ENCODE data around the gene SFXN5. TPM values are rescaled to one million over a fixed set of nuclear protein-coding genes. Genes with fewer than 3 reads are reported as not detected.
"Not testable (repeated sequence)": the region's sequence is repeated elsewhere in the genome, so short reads cannot be mapped to it uniquely, and the experiment has no call there.

The SFXN5 gene
- total RNA-seq, 1 donor from 2014 or later, result 9.3 TPM

DNA sequence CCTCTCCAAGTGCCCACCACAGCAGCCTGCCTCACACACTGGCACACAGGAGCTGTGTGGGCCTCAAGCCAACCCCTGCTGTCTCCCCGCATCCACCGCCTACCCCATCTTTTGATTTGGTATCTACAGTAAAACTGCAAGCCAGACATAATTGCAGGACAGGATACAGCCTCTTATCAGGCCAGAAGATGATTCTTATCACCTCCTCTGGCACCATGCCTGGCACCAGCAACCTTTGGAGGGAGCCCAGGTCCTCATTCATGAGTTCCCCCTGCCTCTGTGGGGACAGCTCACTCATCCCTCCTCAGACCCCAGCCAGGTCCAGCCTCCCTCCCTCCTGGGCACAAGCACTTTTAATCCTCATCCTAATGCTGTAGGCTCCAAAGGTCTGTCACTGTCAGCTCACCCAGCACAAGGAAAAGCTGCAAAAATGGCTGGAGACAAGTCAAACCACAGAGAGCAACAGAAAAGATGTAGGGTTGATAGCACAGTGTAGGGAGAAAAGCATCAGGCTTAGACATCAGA is 31.6 kb upstream of the SFXN5 start:
- no peaks in the 10 kb centered on the region for H3K36me3 ChIP-seq
- no peak overlapping the region for H3K4me3 ChIP-seq
- H3K27ac ChIP-seq, result no peak overlapping the region
- peaks cover 0 to 16% of the 10 kb centered on the region in 2 donors for H3K4me1 ChIP-seq
- TF ChIP-seq, protein P1, sequence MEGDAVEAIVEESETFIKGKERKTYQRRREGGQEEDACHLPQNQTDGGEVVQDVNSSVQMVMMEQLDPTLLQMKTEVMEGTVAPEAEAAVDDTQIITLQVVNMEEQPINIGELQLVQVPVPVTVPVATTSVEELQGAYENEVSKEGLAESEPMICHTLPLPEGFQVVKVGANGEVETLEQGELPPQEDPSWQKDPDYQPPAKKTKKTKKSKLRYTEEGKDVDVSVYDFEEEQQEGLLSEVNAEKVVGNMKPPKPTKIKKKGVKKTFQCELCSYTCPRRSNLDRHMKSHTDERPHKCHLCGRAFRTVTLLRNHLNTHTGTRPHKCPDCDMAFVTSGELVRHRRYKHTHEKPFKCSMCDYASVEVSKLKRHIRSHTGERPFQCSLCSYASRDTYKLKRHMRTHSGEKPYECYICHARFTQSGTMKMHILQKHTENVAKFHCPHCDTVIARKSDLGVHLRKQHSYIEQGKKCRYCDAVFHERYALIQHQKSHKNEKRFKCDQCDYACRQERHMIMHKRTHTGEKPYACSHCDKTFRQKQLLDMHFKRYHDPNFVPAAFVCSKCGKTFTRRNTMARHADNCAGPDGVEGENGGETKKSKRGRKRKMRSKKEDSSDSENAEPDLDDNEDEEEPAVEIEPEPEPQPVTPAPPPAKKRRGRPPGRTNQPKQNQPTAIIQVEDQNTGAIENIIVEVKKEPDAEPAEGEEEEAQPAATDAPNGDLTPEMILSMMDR (IDR thresholded peaks at IDR 0.05), result no peak
- no peaks in the 10 kb centered on the region for H3K9me3 ChIP-seq
- DNase-seq (ENCODE audit: low spot score in 2 of 2), result no peak
- intact Hi-C loops (cut with DNase I), result no loop called here
- H3K27me3 ChIP-seq, result no peaks in the 10 kb centered on the region

DNA sequence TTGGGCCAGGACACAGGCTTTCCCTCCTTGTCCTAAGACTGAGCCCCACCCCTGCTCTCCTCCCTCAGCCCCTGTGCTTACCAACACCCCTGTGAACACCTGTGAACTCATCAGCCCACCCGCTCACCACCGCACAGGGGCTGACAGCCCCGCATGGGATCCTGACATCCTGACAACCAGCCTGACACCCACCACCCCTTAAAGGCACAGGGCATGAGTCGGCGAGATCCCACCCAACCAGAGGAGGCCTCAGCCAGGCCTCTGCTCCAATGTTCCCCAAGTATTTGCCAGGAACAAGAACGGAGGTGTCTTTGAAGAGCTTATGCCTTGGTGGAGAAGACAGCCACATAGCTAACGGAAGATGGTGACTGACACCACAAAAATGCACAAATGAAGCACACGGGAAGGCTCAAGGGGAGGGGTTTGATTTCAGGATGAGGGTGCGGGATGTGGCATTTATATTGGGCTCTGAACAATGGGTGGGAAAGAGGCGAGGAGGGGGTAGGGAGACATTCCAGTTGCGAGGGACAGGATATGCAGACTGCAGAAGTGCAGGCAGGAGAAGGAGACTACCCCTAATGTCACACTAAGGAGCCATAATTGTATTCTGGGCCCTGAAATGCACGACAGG is 30.2 kb upstream of the SFXN5 start:
- Histone ChIP-seq H3K9me3 (no peaks in the 10 kb centered on the region), H3K36me3 (no peaks in the 10 kb centered on the region), H3K27ac (no peak overlapping the region), H3K4me3 (no peak overlapping the region), H3K4me1 (peaks cover 0 to 8% of the 10 kb centered on the region in 2 donors), H3K27me3 (no peaks in the 10 kb centered on the region)
- intact Hi-C loops (cut with DNase I), result no loop called here
- TF ChIP-seq, protein P1 (IDR thresholded peaks at IDR 0.05), result no peak
- DNase-seq (ENCODE audit: low spot score in 2 of 2), result no peak

DNA sequence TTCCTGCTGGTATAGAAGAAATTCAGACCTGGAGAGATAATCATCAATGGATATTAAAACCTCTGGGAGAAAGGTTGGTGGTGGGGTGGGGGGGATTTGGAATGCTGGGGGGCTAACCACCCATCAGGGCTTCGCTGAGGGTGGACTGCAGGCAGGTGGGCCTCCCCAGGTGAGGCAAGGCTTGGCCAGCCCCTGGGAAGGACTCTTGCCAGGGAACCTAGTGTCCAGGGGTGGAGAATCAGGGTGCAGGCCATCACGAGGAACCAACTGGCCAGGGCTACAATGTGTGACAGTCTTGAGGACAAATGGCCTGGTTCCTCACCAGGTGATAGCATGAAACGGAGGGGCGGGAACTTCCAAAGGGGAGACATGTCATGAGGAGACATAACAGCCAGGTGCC is 29.4 kb upstream of the SFXN5 start:
- Histone ChIP-seq H3K27me3 (no peaks in the 10 kb centered on the region), H3K27ac (no peak overlapping the region), H3K4me3 (no peak overlapping the region), H3K9me3 (no peaks in the 10 kb centered on the region), H3K4me1 (peaks cover 0 to under 1% of the 10 kb centered on the region in 2 donors), H3K36me3 (no peaks in the 10 kb centered on the region)
- TF ChIP-seq, protein P1 (IDR thresholded peaks at IDR 0.05), result no peak
- DNase-seq (ENCODE audit: low spot score in 2 of 2), result no peak
- intact Hi-C loops (cut with DNase I), result no loop called here

DNA sequence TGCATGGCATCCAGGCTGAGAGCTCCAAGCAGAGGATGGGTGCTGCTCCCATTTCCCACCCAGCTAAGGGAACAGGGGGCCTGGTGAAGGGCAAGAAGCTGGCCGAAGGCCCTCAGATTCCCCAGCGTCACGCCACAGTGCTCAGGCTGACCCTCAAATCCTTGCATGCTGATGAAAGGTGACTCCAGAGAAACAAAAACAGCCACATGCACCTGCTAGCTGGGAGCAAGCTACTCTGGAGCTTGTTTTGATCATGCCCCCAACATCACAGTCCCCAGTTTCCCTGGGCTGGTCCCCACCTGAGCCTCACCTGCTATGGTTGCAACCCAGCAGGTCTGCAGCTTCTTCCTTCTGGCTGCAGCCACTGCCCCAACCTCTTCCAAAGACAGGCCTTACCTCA is 28.0 kb upstream of the SFXN5 start:
- intact Hi-C loops (cut with DNase I), result no loop called here
- TF ChIP-seq, protein P1 (IDR thresholded peaks at IDR 0.05), result no peak
- Histone ChIP-seq H3K27ac (no peak overlapping the region), H3K4me3 (no peak overlapping the region), H3K27me3 (no peaks in the 10 kb centered on the region), H3K4me1 (peaks cover 0 to under 1% of the 10 kb centered on the region in 2 donors), H3K9me3 (no peaks in the 10 kb centered on the region), H3K36me3 (no peaks in the 10 kb centered on the region)
- no peak for DNase-seq (ENCODE audit: low spot score in 2 of 2)

DNA sequence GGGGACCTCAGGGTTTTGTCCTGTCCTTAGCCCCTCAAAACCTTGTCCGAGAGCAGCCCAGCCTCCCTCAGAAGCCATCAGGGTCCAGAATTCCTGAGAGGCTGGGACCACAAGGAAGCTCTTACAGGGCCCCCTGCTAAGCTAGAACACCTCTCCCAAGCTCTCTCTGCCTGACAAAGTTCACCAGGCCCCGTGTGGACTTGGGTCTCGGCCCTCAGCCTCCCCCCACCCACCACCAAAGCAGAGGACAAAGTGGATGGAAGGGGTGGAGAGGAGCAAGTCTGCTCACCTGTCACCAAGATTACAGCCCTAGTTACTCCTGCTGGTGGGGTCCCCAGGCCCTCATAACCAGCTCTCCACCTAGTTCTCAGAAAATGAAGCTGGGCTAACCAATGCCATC is 24.4 kb upstream of the SFXN5 start:
- H3K4me3 ChIP-seq, result no peak overlapping the region
- H3K36me3 ChIP-seq, result no peaks in the 10 kb centered on the region
- TF ChIP-seq, protein P1 (IDR thresholded peaks at IDR 0.05), result no peak
- no peak overlapping the region for H3K27ac ChIP-seq
- H3K4me1 ChIP-seq, result peaks cover 4 to 32% of the 10 kb centered on the region in 2 donors
- DNase-seq (ENCODE audit: low spot score in 2 of 2), result no peak
- no peaks in the 10 kb centered on the region for H3K27me3 ChIP-seq
- H3K9me3 ChIP-seq, result no peaks in the 10 kb centered on the region
- intact Hi-C loops (cut with DNase I), result no loop called here

DNA sequence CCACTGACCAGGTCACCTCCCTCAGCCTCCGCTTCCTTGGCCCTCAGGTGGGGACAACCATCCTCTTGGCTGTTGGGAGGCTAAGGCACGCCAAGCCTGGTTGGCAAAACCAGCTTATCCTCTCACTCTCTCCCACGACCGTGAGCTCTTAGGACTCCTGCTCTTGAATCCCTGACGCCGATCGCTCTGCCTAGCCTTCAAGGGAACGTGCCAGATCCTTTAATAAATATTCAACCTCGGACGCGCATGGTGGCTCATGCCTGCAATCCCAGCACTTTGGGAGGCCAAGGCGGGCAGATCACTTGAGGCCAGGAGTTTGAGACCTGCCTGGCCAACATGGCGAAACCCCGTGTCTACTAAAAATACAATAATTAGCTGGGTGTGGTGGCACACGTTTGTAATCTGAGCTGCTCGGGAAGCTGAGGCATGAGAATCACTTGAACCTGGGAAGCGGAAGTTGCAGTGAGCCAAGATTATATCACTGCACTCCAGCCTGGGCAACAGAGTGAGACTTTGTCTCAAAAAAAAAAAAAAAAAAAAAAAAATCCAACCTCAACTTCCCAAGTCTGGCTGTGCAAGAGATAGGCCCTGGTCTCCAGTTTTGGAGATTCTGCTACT is 22.2 kb upstream of the SFXN5 start:
- H3K4me3 ChIP-seq; DNase-seq (ENCODE audit: low spot score in 2 of 2); H3K9me3 ChIP-seq; intact Hi-C loops (cut with DNase I); H3K27me3 ChIP-seq; H3K36me3 ChIP-seq: not testable (repeated sequence)
- peak overlapping the region; percentile 63 to 93 for H3K27ac ChIP-seq
- H3K4me1 ChIP-seq, result peaks cover 8 to 51% of the 10 kb centered on the region in 2 donors
